Adrenal gland (tissue), 12 donors: Measurements from ENCODE around the gene ZNF468. TPM values are rescaled to one million over a fixed set of nuclear protein-coding genes. Genes with fewer than 3 reads are reported as not detected.
"Not testable (repeated sequence)": the region's sequence is repeated elsewhere in the genome, so short reads cannot be mapped to it uniquely, and the experiment has no call there.

Experiments used
- DNase-seq, 7 donors: peaks; one replicate each; pipeline ENCODE4 v3.0.0-alpha.2; 2019 to 2020
- H3K27ac ChIP-seq, 5 donors: fragments of 200-600 bp; sonication (generic) in 4 of 5; 1 replicate in 3 of 5; 2 replicates in 2 of 5; pipeline versions ENCODE4 v1.5.1 to v1.8.0; 2016 to 2020; ENCODE audit warnings: mild to moderate bottlenecking in 1 of 5
- H3K27me3 ChIP-seq: fragments of 200-600 bp; 2 replicates; pipeline ENCODE4 v1.8.0; 2021
- H3K36me3 ChIP-seq, 2 donors: fragments of 200-600 bp; replicated peaks in 1 of 2; 1 replicate in 1 of 2; 2 replicates in 1 of 2; pipeline versions ENCODE4 v1.5.1 to v1.8.0; 2018 to 2022
- H3K4me1 ChIP-seq, 2 donors: fragments of 200-600 bp; replicated peaks in 1 of 2; 1 replicate in 1 of 2; 2 replicates in 1 of 2; pipeline versions ENCODE4 v1.5.1 to v1.8.0; 2018 to 2021
- H3K4me3 ChIP-seq, 4 donors: fragments of 200-600 bp; sonication (generic) in 3 of 4; one replicate each; pipeline ENCODE4 v1.5.1; 2016 to 2018
- H3K9me3 ChIP-seq, 3 donors: fragments of 200-600 bp; sonication (generic) in 1 of 3; replicated peaks in 1 of 3; 1 replicate in 2 of 3; 2 replicates in 1 of 3; pipeline versions ENCODE4 v1.5.1 to v1.8.0; 2016 to 2021
- POLR2A ChIP-seq, 2 donors: fragments of 450-650 bp; IDR thresholded peaks; one replicate each; pipeline ENCODE4 v1.6.1; 2017; ENCODE audit warnings: antibody characterized with exemption in 2 of 2, mild to moderate bottlenecking in 2 of 2, moderate library complexity in 1 of 2
- WGBS, 4 donors: extraction: QIAGEN DNeasy Blood & Tissue Kit in 2 of 4; methylation state at CpG; one replicate each; pipeline versions ENCODE4 v1.1.5 to v1.1.7; 2013 to 2017; 5-methylcytosine and 5-hydroxymethylcytosine counted together
- intact Hi-C, 2 donors: fragments of 100-400 bp; cut with DNase I; formaldehyde crosslinking; loops; one replicate each; pipeline versions ENCODE4 v1.14.1 to v1.15.0; 2022 to 2023
- polyA plus RNA-seq, 3 donors: library from polyadenylated mRNA; stranded (reverse); fragments of 200-250 nt in 2 of 3; fragments of 350-450 nt in 1 of 3; fragmentation: Illumina TruSeq in 1 of 3; extraction: RNeasy Lipid Tissue Mini Kit (QIAGEN cat#74804) in 1 of 3; gene quantifications; one replicate each; pipeline ENCODE4 v1.2.3, GENCODE V29; 2013 to 2014
- total RNA-seq, 9 donors: library from RNA; depleted of rRNA in 4 of 9; stranded (reverse); fragments of >200 nt in 4 of 9; fragments of 120-200 nt in 1 of 9; fragmentation: NEBNext Ultra II Directional in 1 of 9; extraction: Animal tissue kit (Norgen Biotek cat#: 25700) in 1 of 9; gene quantifications; one replicate each; pipeline versions ENCODE4 v1.1.0 to v1.2.4, GENCODE V29; 2013 to 2023
- TF ChIP-seq, protein P1 (sequence below), 6 experiments: fragments of 450-650 bp in 4 of 6; fragments of 200-600 bp in 2 of 6; sonication (generic) in 1 of 6; IDR thresholded peaks; 1 replicate in 5 of 6; 2 replicates in 1 of 6; pipeline versions ENCODE4 v1.5.1 to v1.8.0; 2016 to 2021; ENCODE audit warnings: antibody characterized with exemption in 6 of 6, mild to moderate bottlenecking in 2 of 6, moderate library complexity in 1 of 6
- donor health status: healthy with polysubstance abuse.
- donor health status: Bipolar disorder and iron deficiency.
- donor health status: DM: yes; HTN: yes; CAD: no.
- donor health status: DM: no; HTN: no; CAD: no.
- donor health status: DM: no; HTN: no; CAD: no.
- donor health status: DM: yes; HTN: yes; CAD: no.

The ZNF468 gene
- total and polyA plus RNA-seq, 12 donors = 5.5 to 109 (median 17.8) TPM

DNA sequence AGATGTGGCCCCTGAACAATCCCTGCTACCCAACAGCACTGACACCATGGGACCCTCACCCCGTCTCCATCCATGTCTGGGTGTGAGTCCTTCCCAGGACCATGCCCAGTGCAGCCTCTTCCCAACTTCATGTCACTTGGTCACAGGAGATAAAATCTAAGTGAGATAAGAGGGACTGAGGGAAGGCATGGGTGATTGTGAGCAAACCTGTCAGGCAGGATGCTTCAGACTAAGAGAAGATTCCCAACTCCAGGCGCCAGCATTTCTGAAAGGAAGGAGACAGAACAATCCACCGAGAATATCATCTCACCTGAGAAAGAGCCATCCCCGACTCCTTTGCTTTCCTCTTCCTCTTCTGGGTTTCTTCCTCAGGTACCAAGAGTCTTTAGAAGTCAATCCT lies 32.5 kb upstream of the ZNF468 start:
- no peak for DNase-seq
- peaks cover 0 to 40% of the 10 kb centered on the region in 2 donors for H3K36me3 ChIP-seq
- TF ChIP-seq POLR2A (IDR thresholded peaks at IDR 0.05) = no peak
- TF ChIP-seq, protein P1, sequence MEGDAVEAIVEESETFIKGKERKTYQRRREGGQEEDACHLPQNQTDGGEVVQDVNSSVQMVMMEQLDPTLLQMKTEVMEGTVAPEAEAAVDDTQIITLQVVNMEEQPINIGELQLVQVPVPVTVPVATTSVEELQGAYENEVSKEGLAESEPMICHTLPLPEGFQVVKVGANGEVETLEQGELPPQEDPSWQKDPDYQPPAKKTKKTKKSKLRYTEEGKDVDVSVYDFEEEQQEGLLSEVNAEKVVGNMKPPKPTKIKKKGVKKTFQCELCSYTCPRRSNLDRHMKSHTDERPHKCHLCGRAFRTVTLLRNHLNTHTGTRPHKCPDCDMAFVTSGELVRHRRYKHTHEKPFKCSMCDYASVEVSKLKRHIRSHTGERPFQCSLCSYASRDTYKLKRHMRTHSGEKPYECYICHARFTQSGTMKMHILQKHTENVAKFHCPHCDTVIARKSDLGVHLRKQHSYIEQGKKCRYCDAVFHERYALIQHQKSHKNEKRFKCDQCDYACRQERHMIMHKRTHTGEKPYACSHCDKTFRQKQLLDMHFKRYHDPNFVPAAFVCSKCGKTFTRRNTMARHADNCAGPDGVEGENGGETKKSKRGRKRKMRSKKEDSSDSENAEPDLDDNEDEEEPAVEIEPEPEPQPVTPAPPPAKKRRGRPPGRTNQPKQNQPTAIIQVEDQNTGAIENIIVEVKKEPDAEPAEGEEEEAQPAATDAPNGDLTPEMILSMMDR (IDR thresholded peaks at IDR 0.05) = no peak
- intact Hi-C loops = no loop called here
- no peaks in the 10 kb centered on the region for H3K4me1 ChIP-seq
- H3K9me3 ChIP-seq = no peaks in the 10 kb centered on the region
- 90 to 97% (median 93%) methylated on average over 4 of the region's 4 CpGs for WGBS, 4 donors
- no peak overlapping the region for H3K27ac ChIP-seq
- H3K4me3 ChIP-seq = no peak overlapping the region
- no peaks in the 10 kb centered on the region for H3K27me3 ChIP-seq

DNA sequence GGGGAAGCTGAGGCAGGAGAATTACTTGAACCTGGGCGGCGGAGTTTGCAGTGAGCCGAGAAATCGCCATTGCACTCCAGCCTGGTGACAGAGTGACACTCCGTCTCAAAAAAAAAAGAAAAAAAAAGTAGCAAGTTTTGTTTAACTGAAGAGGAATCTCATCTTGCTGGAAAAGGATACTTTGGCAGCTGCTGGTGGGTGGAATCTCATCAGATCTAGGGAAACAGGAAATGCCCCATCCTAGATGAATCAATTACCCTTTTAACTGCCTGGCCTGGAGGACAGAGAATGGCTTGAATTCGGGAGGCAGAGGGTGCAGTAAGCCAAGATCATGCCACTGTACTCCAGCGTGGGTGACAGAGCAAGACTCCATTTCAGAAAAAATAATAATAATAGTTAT lies 31.7 kb upstream of the ZNF468 start:
- WGBS, 4 donors = 87 to 92% (median 90%) methylated on average over 7 of the region's 7 CpGs
- no peak for DNase-seq
- Histone ChIP-seq H3K27me3 (no peaks in the 10 kb centered on the region), H3K27ac (no peak overlapping the region), H3K36me3 (peaks cover 0 to 49% of the 10 kb centered on the region in 2 donors), H3K9me3 (no peaks in the 10 kb centered on the region), H3K4me3 (no peak overlapping the region), H3K4me1 (no peaks in the 10 kb centered on the region)
- TF ChIP-seq, protein P1 (IDR thresholded peaks at IDR 0.05) = no peak
- no peak for TF ChIP-seq POLR2A (IDR thresholded peaks at IDR 0.05)
- intact Hi-C loops = no loop called here

DNA sequence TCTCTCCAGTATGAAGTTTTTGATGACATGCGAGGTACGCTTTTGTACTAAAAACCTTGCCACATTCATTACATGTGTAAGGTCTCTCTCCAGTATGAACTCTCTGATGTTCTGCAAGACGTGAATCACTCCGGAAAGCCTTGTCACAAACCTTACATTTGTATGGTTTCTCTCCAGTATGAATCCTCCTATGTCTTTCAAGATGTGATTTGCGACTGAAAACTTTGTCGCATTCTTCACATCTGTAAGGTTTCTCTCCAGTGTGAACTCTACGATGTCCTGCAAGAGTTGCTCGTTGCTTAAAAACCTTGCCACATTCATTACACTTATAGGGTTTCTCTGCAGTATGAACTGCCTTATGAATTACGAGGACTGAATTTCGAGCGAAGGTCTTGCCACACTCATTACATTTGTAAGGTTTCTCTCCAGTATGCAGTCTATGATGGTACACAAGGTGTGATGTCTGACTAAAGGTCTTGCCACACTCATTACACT lies 23.5 kb upstream of the ZNF468 start:
- peaks cover 0 to 37% (median 0%) of the 10 kb centered on the region in 3 donors for H3K9me3 ChIP-seq
- no peak overlapping the region for H3K4me3 ChIP-seq
- no peak overlapping the region for H3K27ac ChIP-seq
- intact Hi-C loops = no loop called here
- TF ChIP-seq POLR2A (IDR thresholded peaks at IDR 0.05) = no peak
- TF ChIP-seq, protein P1 (IDR thresholded peaks at IDR 0.05) = no peak
- peaks cover 0 to 3% of the 10 kb centered on the region in 2 donors for H3K4me1 ChIP-seq
- H3K27me3 ChIP-seq = no peaks in the 10 kb centered on the region
- no peak for DNase-seq
- WGBS, 4 donors = 86 to 94% (median 90%) methylated on average over 11 of the region's 11 CpGs
- H3K36me3 ChIP-seq = peaks cover 0 to 48% of the 10 kb centered on the region in 2 donors

DNA sequence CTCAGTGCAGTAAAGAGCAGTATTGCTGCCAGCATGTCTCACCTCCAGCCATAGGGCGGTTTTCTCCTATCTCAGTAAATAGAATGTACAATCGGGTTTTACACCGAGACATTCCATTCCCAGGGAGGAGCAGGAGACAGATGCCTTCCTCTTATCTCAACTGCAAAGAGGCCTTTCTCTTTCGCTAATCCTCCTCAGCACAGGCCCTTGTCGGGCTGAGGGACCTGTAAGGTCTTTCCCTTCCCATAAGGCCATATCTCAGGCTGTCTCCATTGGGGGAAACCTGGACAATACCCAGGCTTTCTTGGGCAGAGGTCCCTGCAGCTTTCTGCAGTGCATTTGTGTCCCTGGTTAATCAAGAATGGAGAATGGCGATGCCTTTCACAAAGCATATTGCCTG lies 15.6 kb upstream of the ZNF468 start:
- H3K9me3 ChIP-seq, H3K4me3 ChIP-seq, H3K4me1 ChIP-seq, H3K27me3 ChIP-seq, H3K27ac ChIP-seq, H3K36me3 ChIP-seq, intact Hi-C loops, DNase-seq: not testable (repeated sequence)
- WGBS, 4 donors = 78 to 89% (median 83%) methylated on average over 6 of the region's 6 CpGs

DNA sequence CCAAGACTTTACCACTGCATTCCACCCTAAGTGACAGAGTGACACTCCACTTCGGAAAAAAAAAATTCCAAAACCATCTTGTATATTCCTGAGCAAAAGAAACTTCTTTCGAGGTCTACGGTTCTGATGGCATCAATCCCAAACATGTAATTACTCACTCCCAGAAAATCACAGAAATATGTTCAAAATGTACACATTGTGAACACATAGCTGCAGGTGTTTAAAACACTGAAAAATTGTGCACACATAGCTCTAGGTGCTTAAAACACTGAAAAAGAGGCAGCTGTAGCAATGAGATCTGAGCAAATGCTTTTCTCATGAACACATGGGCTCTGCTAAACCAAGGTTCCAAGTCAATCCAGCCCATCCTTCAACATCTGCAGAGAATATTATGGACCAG lies 14.0 kb upstream of the ZNF468 start:
- TF ChIP-seq POLR2A (IDR thresholded peaks at IDR 0.05) = no peak
- TF ChIP-seq, protein P1 (IDR thresholded peaks at IDR 0.05) = no peak
- no peaks in the 10 kb centered on the region for H3K36me3 ChIP-seq
- 93 to 100% (median 95%) methylated on average over 3 of the region's 3 CpGs for WGBS, 4 donors
- intact Hi-C loops = no loop called here
- no peaks in the 10 kb centered on the region for H3K9me3 ChIP-seq
- no peaks in the 10 kb centered on the region for H3K4me1 ChIP-seq
- H3K27me3 ChIP-seq = no peaks in the 10 kb centered on the region
- H3K27ac ChIP-seq = no peak overlapping the region
- no peak for DNase-seq
- H3K4me3 ChIP-seq = no peak overlapping the region

DNA sequence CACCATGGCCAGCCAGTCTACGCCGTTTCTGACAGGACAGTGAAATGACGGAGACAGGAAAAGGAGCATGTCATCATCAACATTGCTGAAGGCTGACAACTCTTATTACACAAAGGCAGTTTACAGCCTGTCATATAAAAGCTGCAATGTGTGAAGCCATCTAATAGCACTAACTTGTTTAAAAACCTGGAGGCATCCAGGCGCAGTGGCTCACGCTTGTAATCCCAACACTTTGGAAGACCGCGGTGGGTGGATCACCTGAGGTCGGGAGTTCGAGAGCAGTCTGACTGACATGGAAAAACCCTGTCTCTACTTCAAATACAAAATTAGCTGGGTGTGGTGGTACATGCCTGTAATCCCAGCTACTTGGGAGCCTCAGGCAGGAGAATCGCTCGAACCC lies 10.6 kb upstream of the ZNF468 start:
- DNase-seq = peak in 1 of 7 donors; percentile 23
- H3K4me1 ChIP-seq, H3K36me3 ChIP-seq, intact Hi-C loops, H3K4me3 ChIP-seq, H3K27me3 ChIP-seq, H3K9me3 ChIP-seq, H3K27ac ChIP-seq: not testable (repeated sequence)
- 93 to 97% (median 94%) methylated on average over 8 to 11 of the region's 11 CpGs for WGBS, 4 donors

DNA sequence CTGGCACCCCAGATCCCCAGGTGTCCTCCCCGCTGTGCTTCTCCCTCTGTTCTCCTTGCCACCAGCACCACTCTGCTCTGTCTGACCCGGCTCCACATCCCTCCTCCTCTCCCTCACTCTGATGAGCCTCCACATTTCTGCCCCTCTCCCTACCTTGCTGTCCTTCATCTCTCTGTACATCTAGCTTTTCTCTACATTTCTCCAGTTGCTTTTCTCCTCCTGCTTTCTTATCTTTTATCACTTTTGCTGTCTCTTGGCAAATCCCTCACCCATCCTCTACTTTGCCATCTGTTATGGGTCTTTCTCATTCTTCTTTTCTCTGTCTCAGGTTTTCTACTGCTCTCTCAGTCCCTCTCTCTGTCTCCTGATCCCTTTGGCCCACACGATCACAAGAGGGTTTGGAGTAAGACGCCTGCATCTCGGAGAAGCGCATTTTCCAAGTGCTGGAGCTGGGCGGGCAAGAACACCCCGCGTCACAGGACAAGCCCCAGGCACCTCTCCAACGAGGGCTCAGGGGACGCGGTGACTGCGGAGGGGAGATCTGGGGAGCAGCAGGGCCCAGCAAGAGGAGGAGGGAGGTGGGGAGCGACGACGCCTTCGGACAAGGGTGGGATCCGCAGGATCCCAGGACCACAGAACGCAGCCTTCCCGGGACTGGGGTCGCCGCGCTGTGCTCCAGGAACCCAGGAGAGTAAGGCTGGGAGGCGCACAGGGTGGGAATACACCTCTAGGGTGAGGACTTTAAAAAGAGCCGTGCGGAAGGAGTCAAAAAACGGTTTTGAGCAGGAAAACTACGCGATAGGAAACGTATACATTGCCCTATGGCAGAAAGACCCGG lies 660 bp downstream of the ZNF468 start:
- H3K27me3 ChIP-seq, intact Hi-C loops, H3K9me3 ChIP-seq, H3K4me1 ChIP-seq: not testable (repeated sequence)
- Histone ChIP-seq H3K4me3 (peak overlapping the region in 3 of 4 donors; percentile 1 to 78 (median 54)), H3K36me3 (peaks cover 0 to 18% of the 10 kb centered on the region in 2 donors), H3K27ac (peak overlapping the region in 2 of 5 donors; percentile 61 to 70)
- 0 to 5% (median 2%) methylated on average over 17 to 31 of the region's 31 CpGs for WGBS, 4 donors
- peak in 2 of 7 donors; percentile 10 to 30 for DNase-seq
